ENCODE measurements around the gene CYP2D6.

CYP2D6 gene

GRCh38 chr22:42078469-42079318, 51.9 kb downstream of the CYP2D6 start:
- in situ Hi-C loops (cut with HindIII; ENCODE audit: low sequenced_read_pairs), result no loop called here
- no peak for TF ChIP-seq CTCF (IDR thresholded peaks at IDR 0.05; ENCODE audit: low read depth, low read length)
- peak overlapping the region; percentile 32 for H3K4me3 ChIP-seq (ENCODE audit: low read depth, low read length)
- DNase-seq (ENCODE audit: low read depth, low spot score), result peak; percentile 7

- no peak for DNase-seq (ENCODE audit: low read depth, low spot score)
Measured at GRCh38 chr22:42077486-42078125, 53.0 kb downstream of the CYP2D6 start.

DNA sequence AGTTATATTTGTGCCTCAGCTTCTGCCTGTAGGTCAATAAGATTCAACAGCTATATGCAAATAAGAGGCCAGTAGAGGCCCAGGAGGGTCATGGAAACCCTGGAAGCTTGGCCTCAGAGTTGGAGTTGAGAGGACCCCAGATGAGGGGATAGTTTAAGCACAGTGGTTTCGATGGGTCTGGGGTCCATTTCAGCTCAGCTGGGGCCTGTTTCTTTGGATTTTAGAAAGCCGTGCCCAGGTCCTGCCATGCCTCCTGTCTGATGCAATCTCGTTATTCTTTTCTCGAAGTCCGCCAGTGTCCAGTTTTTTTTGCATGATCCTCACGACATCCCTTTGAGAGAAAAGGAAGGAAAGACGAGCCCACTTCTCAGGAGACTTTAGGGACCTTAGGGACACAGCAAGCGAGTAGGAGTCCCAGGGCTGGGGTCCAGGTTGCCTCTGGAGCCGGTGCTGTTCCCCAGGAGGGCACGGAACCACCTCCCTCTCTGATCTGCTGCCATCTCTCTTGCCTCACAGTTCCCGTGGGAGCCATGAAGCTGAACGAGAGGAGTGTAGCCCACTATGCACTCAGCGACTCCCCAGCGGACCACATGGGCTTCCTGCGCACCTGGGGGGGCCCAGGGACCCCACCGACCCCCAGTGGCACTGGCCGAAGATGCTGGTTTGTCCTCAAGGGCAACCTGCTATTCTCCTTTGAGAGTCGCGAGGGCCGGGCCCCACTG, 53.7 kb downstream of the CYP2D6 start:
- DNase-seq (ENCODE audit: low read depth, low spot score), result no peak
- TF ChIP-seq CTCF (IDR thresholded peaks at IDR 0.05; ENCODE audit: low read depth, low read length), result no peak
- H3K4me3 ChIP-seq (ENCODE audit: low read depth, low read length), result no peak overlapping the region
- in situ Hi-C loops (cut with HindIII; ENCODE audit: low sequenced_read_pairs), result no loop called here

More at GRCh38 chr22:42077486-42078125, 53.0 kb downstream of the CYP2D6 start:
- H3K4me3 ChIP-seq (ENCODE audit: low read depth, low read length), result no peak overlapping the region
- no peak for TF ChIP-seq CTCF (IDR thresholded peaks at IDR 0.05; ENCODE audit: low read depth, low read length)
- in situ Hi-C loops (cut with HindIII; ENCODE audit: low sequenced_read_pairs), result no loop called here
